ENCODE measurements around the gene RASA2. TPM values are rescaled to one million over a fixed set of nuclear protein-coding genes. Genes with fewer than 3 reads are reported as not detected.
A peak's percentile ranks its signal among the peaks of the same experiment; 100 is the strongest.
"Not testable (repeated sequence)": the region's sequence is repeated elsewhere in the genome, so short reads cannot be mapped to it uniquely, and the experiment has no call there.

RASA2 gene
- total and polyA plus RNA-seq, 9 of the 15 experiments (the other 6 are each of a cell fraction or from before 2014, with no cell fraction given): 2.0 to 12.8 (median 9.5) TPM

GRCh38 chr3:141497589-141497988, 10.8 kb downstream of the RASA2 start:
- H3K36me3 ChIP-seq (ENCODE audit: control insufficient read depth, insufficient read depth, low read length); H3K27ac ChIP-seq (ENCODE audit: extremely low read depth, low read depth, low read length); H2AFZ ChIP-seq (ENCODE audit: low read depth, low read length); in situ Hi-C loops (cut with MboI); H3K4me3 ChIP-seq; H3K4me2 ChIP-seq (ENCODE audit: insufficient read depth, low read length); H3K9ac ChIP-seq (ENCODE audit: insufficient read depth in 1 of 2, low read depth in 2 of 2, low read length in 2 of 2); BruUV-seq (replicated peaks); ATAC-seq; H3K9me1 ChIP-seq (ENCODE audit: control insufficient read depth, insufficient read depth, low read length); H3K4me1 ChIP-seq (replicated peaks in 1 of 2; ENCODE audit: control insufficient read depth in 2 of 2, insufficient read depth in 2 of 2, low read length in 2 of 2); DNase-seq (ENCODE audit: extremely low read depth in 1 of 4, low spot score in 3 of 4); H4K20me1 ChIP-seq (replicated peaks; ENCODE audit: control insufficient read depth, insufficient read depth, low read length); FAIRE-seq; intact Hi-C loops (cut with micrococcal nuclease); H3K9me3 ChIP-seq (replicated peaks; ENCODE audit: control insufficient read depth, insufficient read depth, low read depth, low read length); H3K27me3 ChIP-seq (ENCODE audit: control insufficient read depth in 2 of 2, insufficient read depth in 2 of 2, low read length in 2 of 2); CTCF ChIA-PET (ENCODE audit: low intra/inter-chr PET ratio): not testable (repeated sequence)
- peaks cover 68% of the 10 kb centered on the region for H3K79me2 ChIP-seq (ENCODE audit: control insufficient read depth, insufficient read depth, low read length)
- 94% methylated on average over 4 of the region's 4 CpGs for WGBS (ENCODE audit: insufficient coverage, low coverage, missing lambda C conversion rate)
- POLR2A ChIA-PET: interaction anchor here (0.6 to 1.0 kb wide), 2 partner anchors 10 to 103 kb away, joined by 3 read pairs; no protein-coding TSS in a partner anchor

- Histone ChIP-seq H3K4me1 (replicated peaks in 1 of 2; ENCODE audit: control insufficient read depth in 2 of 2, insufficient read depth in 2 of 2, low read length in 2 of 2) (no peaks in the 10 kb centered on the region; a peak in 1 of 5 replicates), H3K9ac (ENCODE audit: insufficient read depth in 1 of 2, low read depth in 2 of 2, low read length in 2 of 2) (no peak overlapping the region), H3K79me2 (ENCODE audit: control insufficient read depth, insufficient read depth, low read length) (peaks cover 58% of the 10 kb centered on the region), H3K4me2 (ENCODE audit: insufficient read depth, low read length) (no peak overlapping the region), H2AFZ (ENCODE audit: low read depth, low read length) (no peak overlapping the region), H3K36me3 (ENCODE audit: control insufficient read depth, insufficient read depth, low read length) (peaks cover 2% of the 10 kb centered on the region; the same call in 1 of the 3 replicates), H3K4me3 (no peak overlapping the region), H3K27me3 (ENCODE audit: control insufficient read depth in 2 of 2, insufficient read depth in 2 of 2, low read length in 2 of 2) (no peaks in the 10 kb centered on the region), H4K20me1 (replicated peaks; ENCODE audit: control insufficient read depth, insufficient read depth, low read length) (no peaks in the 10 kb centered on the region), H3K9me1 (ENCODE audit: control insufficient read depth, insufficient read depth, low read length) (no peaks in the 10 kb centered on the region), H3K27ac (ENCODE audit: extremely low read depth, low read depth, low read length) (no peak overlapping the region), H3K9me3 (replicated peaks; ENCODE audit: control insufficient read depth, insufficient read depth, low read depth, low read length) (no peaks in the 10 kb centered on the region)
- ATAC-seq: peak; percentile 32; the same call in 2 of the 3 replicates
- intact Hi-C loops (cut with micrococcal nuclease) (no loop called here), in situ Hi-C loops (cut with MboI) (no loop called here)
- BruUV-seq (replicated peaks): no TSS peak
- ChIA-PET CTCF (ENCODE audit: low intra/inter-chr PET ratio) (interaction anchor here (1.2 kb wide), 1 partner anchor 63 kb away, joined by 3 read pairs; no protein-coding TSS in a partner anchor), POLR2A (interaction anchor here (1.4 kb wide), 1 partner anchor 11 kb away, joined by 3 read pairs; no protein-coding TSS in a partner anchor)
- no peak for FAIRE-seq
- WGBS (ENCODE audit: insufficient coverage, low coverage, missing lambda C conversion rate): 79% methylated on average over 6 of the region's 6 CpGs
- no peak for DNase-seq (ENCODE audit: extremely low read depth in 1 of 4, low spot score in 3 of 4)
- TF ChIP-seq NCOA2 (IDR thresholded peaks at IDR 0.05; ENCODE audit: partially characterized antibody in 2 of 2): no peak
- no peak for TF ChIP-seq SMAD2 (IDR thresholded peaks at IDR 0.05; ENCODE audit: low read depth, low read length)
- TF ChIP-seq ZNF232 (CRISPR knock-in tag; IDR thresholded peaks at IDR 0.05): no peak
- no peak for TF ChIP-seq BRD9 (IDR thresholded peaks at IDR 0.05; ENCODE audit: low read depth, partially characterized antibody)
- no peak for TF ChIP-seq PURB (CRISPR knock-in tag; IDR thresholded peaks at IDR 0.05; ENCODE audit: low read depth)
- TF ChIP-seq NUFIP1 (IDR thresholded peaks at IDR 0.05; ENCODE audit: partially characterized antibody): no peak
- TF ChIP-seq CCAR2 (IDR thresholded peaks at IDR 0.05; ENCODE audit: low read depth, low read length): no peak
- TF ChIP-seq SAFB2 (IDR thresholded peaks at IDR 0.05; ENCODE audit: borderline replicate concordance, low read depth, low read length, severe bottlenecking): no peak
- TF ChIP-seq EHMT2 (IDR thresholded peaks at IDR 0.05): no peak
- no peak for TF ChIP-seq HBP1 (CRISPR knock-in tag; IDR thresholded peaks at IDR 0.05)
Measured at GRCh38 chr3:141498598-141499223, 11.9 kb downstream of the RASA2 start.

Measured in K562 (cell line).